SK-N-SH (cell line): ENCODE results near the gene ZRANB3. TPM values are rescaled to one million over a fixed set of nuclear protein-coding genes. Genes with fewer than 3 reads are reported as not detected.

Experiments used
- CTCF ChIA-PET: fragments of 300-600, 350-600 bp; formaldehyde crosslinking; extraction: SDS; loops from one replicate; lab custom pipeline; 2021; lab: Yijun Ruan, JAX
- POLR2A ChIA-PET: fragments of 350-600 bp; sonication (Branson Sonifier 250); formaldehyde crosslinking; extraction: SDS; loops from one replicate; lab custom pipeline; 2020; ENCODE audit warnings: antibody characterized with exemption, inconsistent platforms; lab: Yijun Ruan, JAX
- DNase-seq: peaks from one replicate; pipeline ENCODE4 v3.0.0; 2012
- H2AFZ ChIP-seq: fragments of 200-600 bp; sonication (generic); 2 replicates; pipeline ENCODE4 v1.8.1; 2016; ENCODE audit warnings: antibody characterized with exemption, mild to moderate bottlenecking, low read depth
- H3F3A ChIP-seq: fragments of 200-600 bp; sonication (generic); replicated peaks from 2 replicates; pipeline ENCODE3; 2016; ENCODE audit warnings: antibody characterized with exemption, mild to moderate bottlenecking; ENCODE audit not compliant: insufficient read depth
- H3K27ac ChIP-seq, 2 experiments: fragments of 200-500 bp in 1 of 2; fragments of 200-600 bp in 1 of 2; sonication (Bioruptor generic) in 1 of 2; sonication (generic), shearing (Covaris generic) in 1 of 2; 2 replicates each; pipeline versions ENCODE4 v1.5.1 to v1.6.1; 2014 to 2016; ENCODE audit warnings: low read depth in 2 of 2, inconsistent platforms in 1 of 2, low read length in 1 of 2, mild to moderate bottlenecking in 1 of 2, mixed read lengths in 1 of 2
- H3K27me3 ChIP-seq: fragments of 200-600 bp; sonication (generic), shearing (Covaris generic); 2 replicates; pipeline ENCODE4 v1.6.1; 2016; ENCODE audit warnings: mixed run types; ENCODE audit not compliant: insufficient read depth
- H3K36me3 ChIP-seq, 2 experiments: fragments of 200-500 bp in 1 of 2; fragments of 200-600 bp in 1 of 2; sonication (Bioruptor generic) in 1 of 2; sonication (generic) in 1 of 2; replicated peaks in 1 of 2; 2 replicates each; pipeline versions ENCODE3 to v1.5.1; 2014 to 2016; ENCODE audit warnings: low read length in 1 of 2, mild to moderate bottlenecking in 1 of 2; ENCODE audit not compliant: insufficient read depth in 2 of 2, control insufficient read depth in 1 of 2
- H3K4me1 ChIP-seq, 2 experiments: fragments of 200-500 bp in 1 of 2; fragments of 200-600 bp in 1 of 2; sonication (Bioruptor generic) in 1 of 2; sonication (generic), shearing (Covaris generic) in 1 of 2; 2 replicates each; pipeline versions ENCODE4 v1.5.1 to v1.6.1; 2014 to 2016; ENCODE audit warnings: low read depth in 1 of 2, low read length in 1 of 2, mixed run types in 1 of 2; ENCODE audit not compliant: insufficient read depth in 2 of 2, control insufficient read depth in 1 of 2
- H3K4me2 ChIP-seq: fragments of 200-600 bp; sonication (generic), shearing (Covaris generic); 2 replicates; pipeline ENCODE4 v1.6.1; 2017; ENCODE audit warnings: mixed run types
- H3K4me3 ChIP-seq, 2 experiments: fragments of 200-500 bp in 1 of 2; fragments of 200-600 bp in 1 of 2; sonication (Bioruptor generic) in 1 of 2; sonication (generic), shearing (Covaris generic) in 1 of 2; 2 replicates each; pipeline versions ENCODE4 v1.5.1 to v1.8.1; 2014 to 2016; ENCODE audit warnings: low read depth in 2 of 2, inconsistent platforms in 1 of 2, low read length in 1 of 2, mild to moderate bottlenecking in 1 of 2, mixed read lengths in 1 of 2, moderate library complexity in 1 of 2
- H3K79me2 ChIP-seq: fragments of 200-600 bp; sonication (generic); 2 replicates; pipeline ENCODE4 v1.8.1; 2017; ENCODE audit warnings: mild to moderate bottlenecking; ENCODE audit not compliant: insufficient read depth
- H3K9ac ChIP-seq: fragments of 200-600 bp; sonication (generic); 2 replicates; pipeline ENCODE4 v1.6.1; 2017; ENCODE audit warnings: mixed run types
- H3K9me2 ChIP-seq: fragments of 200-600 bp; sonication (generic); 2 replicates; pipeline ENCODE4 v1.6.1; 2017; ENCODE audit warnings: mixed run types
- H3K9me3 ChIP-seq: fragments of 200-600 bp; sonication (generic); 2 replicates; pipeline ENCODE4 v1.6.1; 2017; ENCODE audit warnings: mixed run types, mild to moderate bottlenecking, moderate library complexity
- H4K20me1 ChIP-seq: fragments of 200-600 bp; sonication (generic); 2 replicates; pipeline ENCODE4 v1.6.1; 2017; ENCODE audit warnings: mild to moderate bottlenecking, mixed run types; ENCODE audit not compliant: insufficient read depth
- CHD2 ChIP-seq: fragments of 150-350 bp; IDR thresholded peaks from 2 replicates; pipeline ENCODE4 v1.6.1; 2018; ENCODE audit warnings: low read length; ENCODE audit not compliant: partially characterized antibody
- FOXJ3 ChIP-seq: sonication (generic); formaldehyde crosslinking; IDR thresholded peaks from 2 replicates; pipeline ENCODE4 v1.5.1; 2020; ENCODE audit warnings: mild to moderate bottlenecking, missing genetic modification reagents
- FOXM1 ChIP-seq: IDR thresholded peaks from 2 replicates; pipeline ENCODE4 v1.4.0; 2012; ENCODE audit warnings: low read depth, mild to moderate bottlenecking
- GABPA ChIP-seq: IDR thresholded peaks from 2 replicates; pipeline ENCODE4 v1.4.0; 2012; ENCODE audit warnings: low read depth, mild to moderate bottlenecking
- GATA2 ChIP-seq: sonication (generic); formaldehyde crosslinking; IDR thresholded peaks from 2 replicates; pipeline ENCODE4 v1.5.0; 2020; ENCODE audit warnings: mild to moderate bottlenecking, missing genetic modification reagents
- MXI1 ChIP-seq: IDR thresholded peaks from 2 replicates; pipeline ENCODE4 v1.6.1; 2012; ENCODE audit warnings: mild to moderate bottlenecking, low read depth, low read length, improper control_type of control experiment
- NRF1 ChIP-seq: IDR thresholded peaks from 2 replicates; pipeline ENCODE4 v1.6.1; 2012; ENCODE audit warnings: low read depth, mild to moderate bottlenecking, low read length
- RAD21 ChIP-seq: IDR thresholded peaks from 2 replicates; pipeline ENCODE4 v1.6.1; 2012; ENCODE audit warnings: mild to moderate bottlenecking, low read length
- RCOR1 ChIP-seq: fragments of 150-350 bp; IDR thresholded peaks from 2 replicates; pipeline ENCODE4 v1.6.1; 2017; ENCODE audit warnings: antibody characterized with exemption, low read length
- RXRA ChIP-seq: IDR thresholded peaks from 2 replicates; pipeline ENCODE4 v1.4.0; 2012; ENCODE audit warnings: low read depth, mild to moderate bottlenecking, borderline replicate concordance
- SIN3A ChIP-seq: IDR thresholded peaks from 2 replicates; pipeline ENCODE4 v1.6.1; 2012; ENCODE audit warnings: low read depth, mild to moderate bottlenecking, low read length, moderate library complexity, borderline replicate concordance
- TCF12 ChIP-seq: IDR thresholded peaks from 2 replicates; pipeline ENCODE4 v1.4.0; 2012
- polyA plus RNA-seq, 3 experiments: library from polyadenylated mRNA; depleted of rRNA; stranded (reverse); fragments of >200 nt; gene quantifications; 2 replicates each; pipeline ENCODE4 v1.2.3, GENCODE V29; 2012
- TF ChIP-seq, protein P1 (sequence below): IDR thresholded peaks from 2 replicates; pipeline ENCODE4 v1.6.1; 2012; ENCODE audit warnings: mild to moderate bottlenecking, low read depth, low read length, moderate library complexity
- TF ChIP-seq, protein P2 (sequence below): fragments of 150-350 bp; IDR thresholded peaks from 2 replicates; pipeline ENCODE4 v1.6.1; 2017; ENCODE audit warnings: antibody characterized with exemption, low read length, low read depth, borderline replicate concordance

Gene ZRANB3
- polyA plus RNA-seq, 1 of the 3 experiments (the other 2 are of a cell fraction) = 4.1 TPM

DNA sequence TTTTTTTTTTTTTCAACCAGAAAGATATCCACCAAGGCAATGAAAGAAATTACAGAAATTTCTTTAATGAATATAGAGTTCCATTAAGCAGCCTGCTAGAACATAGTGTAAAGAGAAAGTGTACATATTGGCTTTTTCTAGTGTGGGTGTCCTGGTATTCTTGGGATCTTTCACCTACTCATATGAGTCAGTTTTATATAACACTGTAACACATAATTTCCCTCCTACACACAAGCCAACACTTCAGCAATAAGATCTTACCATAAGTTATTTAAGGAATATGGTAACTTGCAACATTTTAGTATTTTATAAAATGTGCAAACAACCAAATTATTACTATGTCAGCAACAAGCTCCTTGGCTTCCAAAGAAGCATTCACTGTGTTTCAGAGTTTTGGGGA lies 59.9 kb downstream of the ZRANB3 start:
- Histone ChIP-seq H4K20me1 (no peaks in the 10 kb centered on the region), H3K9ac (no peak overlapping the region), H3K4me2 (no peak overlapping the region), H3K79me2 (no peaks in the 10 kb centered on the region), H3K9me2 (no peaks in the 10 kb centered on the region), H3K9me3 (no peaks in the 10 kb centered on the region), H3F3A (no peaks in the 10 kb centered on the region), H2AFZ (no peak overlapping the region), H3K4me3 (no peak overlapping the region), H3K36me3 (no peaks in the 10 kb centered on the region), H3K4me1 (no peaks in the 10 kb centered on the region), H3K27ac (no peak overlapping the region), H3K27me3 (no peaks in the 10 kb centered on the region)
- ChIA-PET POLR2A (no interaction called here), CTCF (no interaction called here)
- no peak for DNase-seq
- TF ChIP-seq, protein P1, sequence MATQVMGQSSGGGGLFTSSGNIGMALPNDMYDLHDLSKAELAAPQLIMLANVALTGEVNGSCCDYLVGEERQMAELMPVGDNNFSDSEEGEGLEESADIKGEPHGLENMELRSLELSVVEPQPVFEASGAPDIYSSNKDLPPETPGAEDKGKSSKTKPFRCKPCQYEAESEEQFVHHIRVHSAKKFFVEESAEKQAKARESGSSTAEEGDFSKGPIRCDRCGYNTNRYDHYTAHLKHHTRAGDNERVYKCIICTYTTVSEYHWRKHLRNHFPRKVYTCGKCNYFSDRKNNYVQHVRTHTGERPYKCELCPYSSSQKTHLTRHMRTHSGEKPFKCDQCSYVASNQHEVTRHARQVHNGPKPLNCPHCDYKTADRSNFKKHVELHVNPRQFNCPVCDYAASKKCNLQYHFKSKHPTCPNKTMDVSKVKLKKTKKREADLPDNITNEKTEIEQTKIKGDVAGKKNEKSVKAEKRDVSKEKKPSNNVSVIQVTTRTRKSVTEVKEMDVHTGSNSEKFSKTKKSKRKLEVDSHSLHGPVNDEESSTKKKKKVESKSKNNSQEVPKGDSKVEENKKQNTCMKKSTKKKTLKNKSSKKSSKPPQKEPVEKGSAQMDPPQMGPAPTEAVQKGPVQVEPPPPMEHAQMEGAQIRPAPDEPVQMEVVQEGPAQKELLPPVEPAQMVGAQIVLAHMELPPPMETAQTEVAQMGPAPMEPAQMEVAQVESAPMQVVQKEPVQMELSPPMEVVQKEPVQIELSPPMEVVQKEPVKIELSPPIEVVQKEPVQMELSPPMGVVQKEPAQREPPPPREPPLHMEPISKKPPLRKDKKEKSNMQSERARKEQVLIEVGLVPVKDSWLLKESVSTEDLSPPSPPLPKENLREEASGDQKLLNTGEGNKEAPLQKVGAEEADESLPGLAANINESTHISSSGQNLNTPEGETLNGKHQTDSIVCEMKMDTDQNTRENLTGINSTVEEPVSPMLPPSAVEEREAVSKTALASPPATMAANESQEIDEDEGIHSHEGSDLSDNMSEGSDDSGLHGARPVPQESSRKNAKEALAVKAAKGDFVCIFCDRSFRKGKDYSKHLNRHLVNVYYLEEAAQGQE = no peak
- no peak for TF ChIP-seq TCF12
- TF ChIP-seq FOXJ3 (CRISPR knock-in tag) = no peak
- TF ChIP-seq RCOR1 = no peak
- TF ChIP-seq RXRA = no peak
- TF ChIP-seq SIN3A = no peak
- TF ChIP-seq GABPA = no peak
- TF ChIP-seq CHD2 = no peak
- TF ChIP-seq MXI1 = no peak
- no peak for TF ChIP-seq GATA2 (CRISPR knock-in tag)
- TF ChIP-seq NRF1 = no peak
- no peak for TF ChIP-seq RAD21
- TF ChIP-seq, protein P2, sequence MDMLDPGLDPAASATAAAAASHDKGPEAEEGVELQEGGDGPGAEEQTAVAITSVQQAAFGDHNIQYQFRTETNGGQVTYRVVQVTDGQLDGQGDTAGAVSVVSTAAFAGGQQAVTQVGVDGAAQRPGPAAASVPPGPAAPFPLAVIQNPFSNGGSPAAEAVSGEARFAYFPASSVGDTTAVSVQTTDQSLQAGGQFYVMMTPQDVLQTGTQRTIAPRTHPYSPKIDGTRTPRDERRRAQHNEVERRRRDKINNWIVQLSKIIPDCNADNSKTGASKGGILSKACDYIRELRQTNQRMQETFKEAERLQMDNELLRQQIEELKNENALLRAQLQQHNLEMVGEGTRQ = no peak

DNA sequence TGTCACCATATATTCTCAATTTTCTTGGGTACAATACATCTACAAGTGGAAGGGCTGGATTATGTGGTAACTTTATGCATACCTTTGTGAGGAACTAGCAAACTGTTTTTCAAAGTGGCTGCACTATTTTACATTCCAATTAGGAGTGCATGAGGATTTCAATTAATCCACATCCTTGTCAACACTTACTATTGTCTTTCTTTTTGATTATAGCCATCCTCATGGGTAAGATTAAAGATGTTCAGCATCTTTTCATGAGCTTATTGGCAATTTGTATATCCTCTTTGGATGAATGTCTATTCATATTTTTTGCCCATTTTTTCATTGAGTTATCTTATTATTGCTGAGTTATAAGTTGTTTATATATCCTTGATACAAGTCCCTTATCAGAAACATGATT lies 73.7 kb downstream of the ZRANB3 start:
- Histone ChIP-seq H3K36me3 (no peaks in the 10 kb centered on the region), H3K27me3 (no peaks in the 10 kb centered on the region), H4K20me1 (no peaks in the 10 kb centered on the region), H3K79me2 (no peaks in the 10 kb centered on the region), H3K27ac (no peak overlapping the region), H3K4me1 (no peaks in the 10 kb centered on the region), H3K9ac (no peak overlapping the region), H2AFZ (no peak overlapping the region), H3K9me2 (no peaks in the 10 kb centered on the region), H3K9me3 (no peaks in the 10 kb centered on the region), H3K4me3 (no peak overlapping the region), H3K4me2 (no peak overlapping the region), H3F3A (no peaks in the 10 kb centered on the region)
- CTCF ChIA-PET = no interaction called here
- DNase-seq = no peak
- POLR2A ChIA-PET = no interaction called here
- TF ChIP-seq FOXM1 = no peak
